Natural killer cell (primary cell): ENCODE data around the gene DENND2A. TPM values are rescaled to one million over a fixed set of nuclear protein-coding genes. Genes with fewer than 3 reads are reported as not detected.

Source experiments
- ATAC-seq, 3 donors: fragments of 150-1000 bp in 2 of 3; fragments of 200-7000 bp in 1 of 3; cut with Tn5 transposase; 1 replicate in 1 of 3; 2 replicates in 2 of 3; pipeline ENCODE4 v1.10.0; 2021; ENCODE audit warnings: mild to moderate bottlenecking in 2 of 3, moderate library complexity in 2 of 3
- DNase-seq, 2 donors: peaks; one replicate each; pipeline versions ENCODE4 v3.0.0 to v3.0.0-alpha.2; 2013 to 2021; ENCODE audit warnings: mixed read lengths in 1 of 2
- H3K27ac ChIP-seq: one replicate; pipeline ENCODE4 v1.5.1; 2013; ENCODE audit warnings: mild to moderate bottlenecking, low read length
- H3K27me3 ChIP-seq: one replicate; pipeline ENCODE4 v1.6.1; 2013; ENCODE audit warnings: low read length; ENCODE audit not compliant: control insufficient read depth, insufficient read depth
- H3K36me3 ChIP-seq: one replicate; pipeline ENCODE4 v1.6.1; 2013; ENCODE audit warnings: low read length; ENCODE audit not compliant: control insufficient read depth, insufficient read depth
- H3K4me1 ChIP-seq: one replicate; pipeline ENCODE4 v1.6.1; 2013; ENCODE audit warnings: low read length; ENCODE audit not compliant: control insufficient read depth, insufficient read depth
- H3K4me3 ChIP-seq: one replicate; pipeline ENCODE4 v1.5.1; 2013; ENCODE audit warnings: low read length
- H3K9me3 ChIP-seq: one replicate; pipeline ENCODE4 v1.6.1; 2013; ENCODE audit warnings: low read length; ENCODE audit not compliant: control insufficient read depth, insufficient read depth
- H3K27ac Mint-ChIP-seq, 2 donors: one replicate each; pipeline ENCODE4 v1.8.0; 2022; ENCODE audit warnings: mild to moderate bottlenecking in 2 of 2, mixed read lengths in 2 of 2, moderate library complexity in 1 of 2
- H3K27me3 Mint-ChIP-seq, 2 donors: one replicate each; pipeline ENCODE4 v1.8.0; 2022; ENCODE audit warnings: low read depth in 2 of 2, mixed read lengths in 2 of 2
- H3K36me3 Mint-ChIP-seq: one replicate; pipeline ENCODE4 v1.8.0; 2022; ENCODE audit warnings: mixed read lengths
- H3K4me1 Mint-ChIP-seq, 2 donors: one replicate each; pipeline ENCODE4 v1.8.0; 2022; ENCODE audit warnings: mixed read lengths in 2 of 2
- H3K4me3 Mint-ChIP-seq: one replicate; pipeline ENCODE4 v1.8.0; 2022; ENCODE audit warnings: mild to moderate bottlenecking, moderate library complexity, mixed read lengths
- H3K9me3 Mint-ChIP-seq, 2 donors: one replicate each; pipeline ENCODE4 v1.8.0; 2022; ENCODE audit warnings: mixed read lengths in 2 of 2
- CTCF ChIP-seq: fragments of 200-600 bp; IDR thresholded peaks from one replicate; pipeline ENCODE4 v1.8.0; 2022; ENCODE audit warnings: antibody characterized with exemption
- WGBS: methylation state at CpG from one replicate; pipeline ENCODE4 v1.1.7; 2013; ENCODE audit warnings: missing lambda C conversion rate; ENCODE audit not compliant: insufficient coverage; 5-methylcytosine and 5-hydroxymethylcytosine counted together
- intact Hi-C: fragments of 100-400 bp; cut with micrococcal nuclease; formaldehyde crosslinking; loops from one replicate; pipeline ENCODE4 v1.14.2; 2022
- total RNA-seq, 4 donors: library from RNA; stranded (reverse); fragments of 120-200 nt in 1 of 4; gene quantifications; one replicate each; pipeline versions ENCODE4 v1.2.3 to v1.2.4, GENCODE V29; 2013 to 2022

Gene DENND2A
- total RNA-seq, 3 donors from 2014 or later (not counting 1 experiment from before 2014, with no cell fraction given) = 0.12 TPM; not detected in 2

GRCh38 chr7:140683657-140684056, 43.0 kb upstream of the DENND2A start:
- ATAC-seq (no peak), DNase-seq (no peak)
- Mint-ChIP-seq H3K27ac (no peak overlapping the region), H3K4me3 (no peak overlapping the region), H3K36me3 (no peaks in the 10 kb centered on the region), H3K4me1 (peaks cover 0 to 3% of the 10 kb centered on the region in 2 donors), H3K9me3 (no peaks in the 10 kb centered on the region), H3K27me3 (no peaks in the 10 kb centered on the region)
- H3K4me1 ChIP-seq = no peaks in the 10 kb centered on the region
- H3K4me3 ChIP-seq = no peak overlapping the region
- no peak for TF ChIP-seq CTCF
- no peaks in the 10 kb centered on the region for H3K27me3 ChIP-seq
- intact Hi-C loops = no loop called here
- H3K9me3 ChIP-seq = no peaks in the 10 kb centered on the region
- 93% methylated on average over 3 of the region's 3 CpGs for WGBS
- no peak overlapping the region for H3K27ac ChIP-seq
- H3K36me3 ChIP-seq = peaks cover 28% of the 10 kb centered on the region

GRCh38 chr7:140681766-140682165, 41.2 kb upstream of the DENND2A start:
- no peaks in the 10 kb centered on the region for H3K9me3 Mint-ChIP-seq
- no peaks in the 10 kb centered on the region for H3K4me1 ChIP-seq
- H3K36me3 Mint-ChIP-seq = no peaks in the 10 kb centered on the region
- H3K4me3 Mint-ChIP-seq = no peak overlapping the region
- no peaks in the 10 kb centered on the region for H3K27me3 Mint-ChIP-seq
- H3K27me3 ChIP-seq = no peaks in the 10 kb centered on the region
- no peak for TF ChIP-seq CTCF
- no peak overlapping the region for H3K27ac Mint-ChIP-seq
- DNase-seq (no peak), ATAC-seq (no peak)
- peaks cover 11 to 17% of the 10 kb centered on the region in 2 donors for H3K4me1 Mint-ChIP-seq
- peaks cover 18% of the 10 kb centered on the region for H3K36me3 ChIP-seq
- no peaks in the 10 kb centered on the region for H3K9me3 ChIP-seq
- H3K27ac ChIP-seq = no peak overlapping the region
- H3K4me3 ChIP-seq = no peak overlapping the region
- intact Hi-C loops = no loop called here
- WGBS = 97% methylated on average over 3 of the region's 3 CpGs

- no peaks in the 10 kb centered on the region for H3K9me3 Mint-ChIP-seq
- DNase-seq = no peak
- no peak for ATAC-seq
- Histone ChIP-seq H3K4me1 (peaks cover 5% of the 10 kb centered on the region), H3K4me3 (no peak overlapping the region), H3K36me3 (peaks cover 18% of the 10 kb centered on the region), H3K9me3 (no peaks in the 10 kb centered on the region), H3K27ac (no peak overlapping the region), H3K27me3 (no peaks in the 10 kb centered on the region)
- WGBS = 95% methylated on average over 7 of the region's 7 CpGs
- H3K27ac Mint-ChIP-seq = no peak overlapping the region
- no peak overlapping the region for H3K4me3 Mint-ChIP-seq
- intact Hi-C loops = no loop called here
- no peaks in the 10 kb centered on the region for H3K36me3 Mint-ChIP-seq
- TF ChIP-seq CTCF = no peak
- H3K27me3 Mint-ChIP-seq = no peaks in the 10 kb centered on the region
- H3K4me1 Mint-ChIP-seq = peaks cover 19 to 25% of the 10 kb centered on the region in 2 donors
Observed at GRCh38 chr7:140680886-140681285, 40.3 kb upstream of the DENND2A start.

- intact Hi-C loops = no loop called here
- H3K36me3 Mint-ChIP-seq = no peaks in the 10 kb centered on the region
- H3K27ac Mint-ChIP-seq = no peak overlapping the region
- ATAC-seq (no peak), DNase-seq (no peak)
- H3K27me3 Mint-ChIP-seq = no peaks in the 10 kb centered on the region
- no peaks in the 10 kb centered on the region for H3K27me3 ChIP-seq
- no peak for TF ChIP-seq CTCF
- WGBS = 94% methylated on average over 9 of the region's 9 CpGs
- H3K9me3 Mint-ChIP-seq = no peaks in the 10 kb centered on the region
- peaks cover 32 to 36% of the 10 kb centered on the region in 2 donors for H3K4me1 Mint-ChIP-seq
- peaks cover 18% of the 10 kb centered on the region for H3K36me3 ChIP-seq
- H3K4me3 ChIP-seq = no peak overlapping the region
- H3K9me3 ChIP-seq = no peaks in the 10 kb centered on the region
- H3K27ac ChIP-seq = no peak overlapping the region
- peaks cover 21% of the 10 kb centered on the region for H3K4me1 ChIP-seq
- no peak overlapping the region for H3K4me3 Mint-ChIP-seq
Observed at GRCh38 chr7:140679186-140679585, 38.6 kb upstream of the DENND2A start.
